Esophagus mucosa (tissue), 1 donor: Measurements from ENCODE around the gene CFAP97D2. TPM values are rescaled to one million over a fixed set of nuclear protein-coding genes. Genes with fewer than 3 reads are reported as not detected.

ENCODE experiments used
- total RNA-seq: library from RNA; stranded (reverse); gene quantifications from one replicate; pipeline ENCODE4 v1.2.4, GENCODE V29; 2023
- donor health status: DM: yes; HTN: yes; CAD: no.

The CFAP97D2 gene
- total RNA-seq, 1 donor from 2014 or later, result not detected

Other genes with a start within 250 kb of the CFAP97D2 start
- 0.08 TPM for gene C13orf46, start 205.2 kb upstream of the CFAP97D2 start, total RNA-seq
- 1.6 TPM for gene RASA3, start 46.6 kb upstream of the CFAP97D2 start, total RNA-seq
- 32.2 TPM for gene CDC16, start 55.6 kb downstream of the CFAP97D2 start, total RNA-seq
- 26.2 TPM for gene UPF3A, start 102.3 kb downstream of the CFAP97D2 start, total RNA-seq
- 8.9 TPM for gene CHAMP1, start 135.2 kb downstream of the CFAP97D2 start, total RNA-seq